Measurements from ENCODE around the gene SOX4.

Gene SOX4

DNA sequence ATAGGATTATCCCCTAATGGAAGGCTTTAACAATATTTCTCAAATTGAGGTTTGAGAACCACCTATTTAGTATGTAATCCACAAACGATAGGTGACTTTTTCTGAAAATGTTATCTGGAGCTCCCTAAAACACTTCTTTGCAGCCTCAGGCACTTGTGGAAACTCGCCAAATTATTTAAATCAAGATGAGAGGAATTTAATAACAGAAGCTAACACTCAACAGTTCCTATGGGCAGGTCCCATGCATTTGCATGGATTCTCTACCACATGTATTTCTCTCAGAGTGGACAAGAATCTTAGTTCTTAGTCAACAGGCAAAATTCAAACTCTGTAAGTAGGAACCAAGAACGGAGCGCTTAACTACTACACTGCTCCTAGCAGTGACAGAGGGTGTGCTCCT is 20.7 kb downstream of the SOX4 start:
- no peak for DNase-seq (ENCODE audit: low spot score)

DNA sequence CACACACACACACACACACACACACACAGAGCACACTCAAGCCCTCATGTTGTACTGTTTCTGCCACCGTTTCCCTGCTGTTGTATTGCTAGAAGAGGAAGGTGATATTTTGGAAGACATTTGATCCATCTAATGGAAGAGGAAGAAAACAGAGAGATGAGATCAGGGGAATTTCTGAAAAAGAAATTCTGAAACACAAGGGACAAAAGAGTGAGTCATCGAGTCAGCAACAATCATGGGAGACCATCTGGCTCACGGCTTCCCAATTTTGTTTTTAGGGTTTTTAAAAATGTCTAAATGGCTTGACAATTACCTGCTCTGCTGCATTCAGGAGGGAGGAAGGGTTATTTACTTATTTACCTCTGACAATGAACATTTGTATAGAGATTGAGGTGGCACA is 22.0 kb downstream of the SOX4 start:
- no peak for DNase-seq (ENCODE audit: low spot score)

- no peak for DNase-seq (ENCODE audit: low spot score)
These were observed 22.5 kb downstream of the SOX4 start for GRCh38 chr6:21616005-21616404.

DNA sequence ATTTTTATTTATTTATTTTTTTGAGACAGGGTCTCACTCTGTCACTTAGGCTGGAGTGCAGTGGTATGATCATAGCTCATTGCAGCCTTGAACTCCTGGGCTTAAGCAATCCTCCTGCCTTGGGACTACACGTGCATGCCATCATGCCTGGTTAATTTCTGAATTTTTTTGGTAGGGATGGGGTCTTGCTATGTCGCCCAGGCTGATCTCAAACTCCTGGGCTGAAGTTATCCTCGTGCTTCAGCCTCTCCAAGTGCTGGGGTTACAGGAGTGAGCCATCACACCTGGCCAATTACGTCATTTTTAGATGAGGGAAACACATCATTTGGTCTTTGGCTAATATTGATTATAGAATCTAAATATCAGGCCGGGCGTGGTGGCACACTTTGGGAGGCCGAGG is 32.1 kb downstream of the SOX4 start:
- DNase-seq (ENCODE audit: low spot score), result no peak

GRCh38 chr6:21626756-21627155 is 33.2 kb downstream of the SOX4 start:
- DNase-seq (ENCODE audit: low spot score), result no peak

- no peak for DNase-seq (ENCODE audit: low spot score)
These were observed 34.6 kb downstream of the SOX4 start for GRCh38 chr6:21628160-21628559.

DNA sequence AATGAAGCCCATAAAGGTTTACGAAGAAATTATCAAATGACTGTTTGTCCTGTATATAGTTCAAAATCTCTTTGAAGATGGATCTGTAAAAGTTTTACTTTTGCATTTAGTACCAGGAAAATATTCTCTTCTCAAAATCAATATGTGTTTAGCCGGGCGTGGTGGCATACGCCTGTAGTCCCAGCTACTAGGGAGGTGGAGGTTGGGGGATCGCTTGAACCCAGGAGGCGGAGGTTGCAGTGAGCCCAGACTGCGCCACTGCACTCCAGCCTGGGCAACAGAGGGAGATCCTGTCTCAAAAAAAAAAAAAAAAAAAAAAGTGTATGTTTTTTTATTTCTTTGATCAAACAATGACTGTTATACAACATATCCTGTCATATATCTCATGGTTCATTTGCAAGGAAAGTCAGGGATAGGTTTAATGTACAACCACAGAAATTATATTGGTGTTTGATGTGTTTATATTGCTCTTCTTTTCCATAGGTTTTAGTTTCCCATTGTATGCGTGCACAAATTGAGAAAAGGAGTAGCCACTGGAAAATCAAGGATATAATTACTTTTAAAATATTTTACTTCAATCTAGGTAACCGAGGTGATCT is 40.1 kb downstream of the SOX4 start:
- DNase-seq (ENCODE audit: low spot score), result no peak

DNA sequence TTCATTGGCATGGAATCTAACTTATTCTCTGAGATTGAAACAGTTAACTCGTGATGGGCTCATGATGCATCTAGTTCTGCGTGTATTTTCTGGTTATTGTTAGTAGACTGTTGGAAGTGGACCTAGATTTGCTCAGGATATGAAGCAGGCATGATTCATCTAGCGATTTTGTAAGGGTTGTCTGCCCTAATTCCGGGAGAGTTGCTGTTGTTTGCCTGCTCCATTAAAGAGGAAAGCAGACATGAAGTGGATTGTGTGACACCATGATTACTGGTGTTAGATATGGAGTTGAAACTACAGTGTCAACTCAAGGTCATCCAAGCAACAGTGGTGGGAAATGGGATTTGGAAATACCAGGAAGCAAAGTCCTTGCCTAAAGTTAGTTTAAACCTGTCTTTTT is 41.0 kb downstream of the SOX4 start:
- peak; percentile 74 for DNase-seq (ENCODE audit: low spot score)

- no peak for DNase-seq (ENCODE audit: low spot score)
These were observed 43.3 kb downstream of the SOX4 start for GRCh38 chr6:21636876-21637275.

DNA sequence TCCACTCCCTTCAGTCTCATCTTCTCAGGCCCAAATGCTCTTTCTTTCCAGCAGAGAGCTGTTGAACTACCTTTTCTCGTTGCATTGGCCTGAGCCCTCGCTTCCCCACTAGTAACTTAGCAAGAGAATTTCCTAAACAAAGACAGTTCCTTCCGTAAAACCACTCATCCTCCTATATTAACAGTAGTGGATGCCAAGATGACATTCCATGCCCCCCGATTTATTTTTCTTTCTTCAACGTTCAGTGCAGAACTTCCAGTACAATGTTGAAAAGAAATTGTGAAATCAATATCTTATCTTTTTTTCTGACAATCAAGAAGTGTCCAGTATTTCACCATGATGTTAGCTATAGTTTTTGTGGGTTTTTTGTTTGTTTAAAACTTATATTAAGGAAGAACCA is 45.8 kb downstream of the SOX4 start:
- no peak for DNase-seq (ENCODE audit: low spot score)

All from hepatic stellate cell (primary cell).